Mucosa of gallbladder (tissue), 1 donor: ENCODE data around the gene TNFAIP2. TPM values are rescaled to one million over a fixed set of nuclear protein-coding genes. Genes with fewer than 3 reads are reported as not detected.
A peak's percentile ranks its signal among the peaks of the same experiment; 100 is the strongest.

Experiments used
- DNase-seq: peaks from one replicate; pipeline ENCODE4 v3.0.0-alpha.2; 2020; ENCODE audit warnings: low spot score
- total RNA-seq: library from RNA; stranded (reverse); gene quantifications from one replicate; pipeline ENCODE4 v1.2.1, GENCODE V29; 2021
- donor health status: DM: no; HTN: no; CAD: no.

Gene TNFAIP2
- total RNA-seq, 1 donor from 2014 or later, result 133 TPM

DNA sequence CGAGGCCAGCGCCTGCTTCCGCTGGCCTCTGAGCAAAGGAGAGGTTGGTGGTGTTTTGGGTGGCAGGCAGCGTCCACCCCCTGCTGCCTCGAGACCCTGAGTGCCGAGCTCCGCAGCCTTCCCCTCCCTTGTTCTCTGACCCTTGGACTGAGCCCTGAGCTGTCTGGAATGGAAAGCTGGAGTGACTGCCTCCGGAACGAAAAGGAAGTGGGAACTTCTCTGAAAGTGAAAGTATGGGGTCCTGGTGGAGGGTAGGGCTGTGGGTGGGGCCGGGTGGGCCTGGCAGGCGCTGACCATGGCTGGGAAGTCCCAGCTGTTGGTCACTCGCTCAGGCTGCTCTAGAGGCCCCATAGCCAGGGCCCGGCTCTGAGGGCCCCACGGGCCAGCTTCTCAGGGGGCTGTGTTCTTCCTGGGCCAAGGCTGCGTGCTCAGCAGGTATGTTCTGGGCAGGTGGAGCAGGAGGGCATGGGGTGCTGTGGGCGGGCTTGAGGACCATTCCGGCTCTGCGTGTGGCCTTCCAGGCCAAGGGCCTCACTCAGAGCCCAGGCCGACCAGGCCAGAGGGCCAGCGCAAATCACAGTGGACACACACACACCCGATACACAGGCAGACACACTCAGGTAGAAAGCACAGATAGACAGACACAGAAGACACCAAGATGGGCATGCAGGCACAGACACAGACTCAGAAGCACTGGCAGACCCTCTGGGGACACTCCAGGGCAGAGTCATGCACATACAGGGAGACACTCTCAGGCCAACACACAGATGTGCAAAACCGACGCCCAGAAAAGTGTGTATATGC lies 28.7 kb upstream of the TNFAIP2 start, which contains the start of gene EXOC3L4:
TSS of gene EXOC3L4 (plus strand) at position 320 of the 804 bp plus-strand sequence. CDS start 5,495 bp downstream, outside the sequence.
- DNase-seq, result no peak

DNA sequence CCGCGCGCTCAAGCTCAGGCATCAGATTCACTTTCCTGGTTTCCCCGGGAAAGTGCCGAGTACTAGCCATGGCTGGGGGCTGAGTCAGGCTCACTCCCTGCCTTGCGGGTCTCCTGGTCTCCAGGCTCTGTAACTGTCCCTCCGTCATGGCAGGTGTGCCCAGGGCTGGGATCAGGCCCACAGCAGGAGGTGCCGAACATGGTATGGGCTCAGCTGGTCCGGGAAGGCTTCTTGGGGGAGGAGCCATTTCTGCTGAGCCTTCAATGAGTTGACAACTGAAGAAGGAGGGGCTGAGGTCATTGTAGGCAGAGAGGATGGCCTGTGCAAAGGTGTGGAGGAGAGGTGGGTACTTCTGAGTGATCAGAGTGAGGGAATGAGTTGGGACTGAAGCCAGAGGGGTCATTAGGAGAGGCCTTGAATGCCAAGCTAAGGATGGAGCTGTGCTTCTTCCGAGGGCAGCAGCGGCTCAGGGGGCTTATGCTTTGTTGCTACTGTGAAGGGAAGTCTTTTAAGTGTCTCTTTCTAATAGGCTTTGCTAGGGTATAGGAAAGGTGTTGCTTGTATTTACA lies 28.0 kb upstream of the TNFAIP2 start:
- DNase-seq, result no peak

DNA sequence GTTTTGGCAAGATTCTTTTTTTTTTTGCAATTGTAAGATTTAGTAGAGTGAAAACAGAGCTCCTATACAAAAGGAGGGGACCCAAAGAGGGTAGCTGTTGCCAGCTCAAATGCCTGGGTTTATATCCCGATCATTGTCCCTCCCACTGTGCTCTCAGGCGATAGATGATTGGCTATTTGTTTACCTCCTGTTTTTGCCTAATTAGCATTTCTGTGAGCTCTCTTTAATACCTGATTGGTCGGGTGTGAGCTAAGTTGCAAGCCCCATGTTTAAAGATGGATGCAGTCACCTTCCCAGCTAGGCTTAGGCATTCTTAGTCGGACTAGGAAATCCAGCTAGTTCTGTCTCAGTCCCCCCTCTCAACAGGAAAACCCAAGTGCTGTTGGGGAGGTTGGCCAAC lies 26.9 kb upstream of the TNFAIP2 start:
- DNase-seq, result no peak

DNA sequence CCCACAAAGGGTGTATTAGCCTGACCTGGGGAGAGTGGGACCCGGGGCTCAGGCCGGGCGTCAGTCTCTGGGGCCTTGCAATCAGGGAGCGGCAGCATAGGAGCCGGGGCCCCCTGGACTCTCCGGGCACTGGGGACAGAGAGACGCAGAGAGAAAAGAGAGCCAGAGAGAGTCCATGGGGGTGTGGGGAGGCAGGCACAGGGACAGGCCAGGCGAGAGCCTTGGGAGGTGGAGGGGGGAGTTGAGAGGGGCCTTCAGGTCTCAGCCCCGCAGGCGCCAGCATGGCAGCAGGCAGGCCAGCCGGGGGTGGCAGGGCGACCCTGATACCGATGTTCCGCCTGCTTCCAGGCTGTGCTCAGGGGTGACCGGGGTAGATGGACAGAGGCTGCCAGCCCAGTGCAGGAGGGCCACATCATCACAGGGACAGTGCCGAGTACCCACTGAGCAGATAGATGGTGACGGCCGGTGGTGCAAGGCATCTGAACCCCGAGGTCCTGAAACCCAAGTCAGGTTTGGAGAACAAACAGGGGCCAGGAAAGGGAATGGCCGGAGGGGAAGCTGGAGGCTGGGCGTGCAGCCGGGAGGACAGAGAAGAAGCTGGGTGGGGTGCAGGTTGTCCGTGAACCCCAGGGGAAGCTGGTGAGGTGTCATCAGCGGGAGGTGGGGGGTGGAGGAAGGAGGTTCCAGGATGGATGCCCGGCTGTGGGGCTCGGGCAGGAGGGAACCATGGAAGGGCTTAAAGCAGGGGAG lies 25.8 kb upstream of the TNFAIP2 start:
- DNase-seq, result no peak

GRCh38 chr14:103097994-103098957 lies 25.0 kb upstream of the TNFAIP2 start:
- DNase-seq, result no peak

DNA sequence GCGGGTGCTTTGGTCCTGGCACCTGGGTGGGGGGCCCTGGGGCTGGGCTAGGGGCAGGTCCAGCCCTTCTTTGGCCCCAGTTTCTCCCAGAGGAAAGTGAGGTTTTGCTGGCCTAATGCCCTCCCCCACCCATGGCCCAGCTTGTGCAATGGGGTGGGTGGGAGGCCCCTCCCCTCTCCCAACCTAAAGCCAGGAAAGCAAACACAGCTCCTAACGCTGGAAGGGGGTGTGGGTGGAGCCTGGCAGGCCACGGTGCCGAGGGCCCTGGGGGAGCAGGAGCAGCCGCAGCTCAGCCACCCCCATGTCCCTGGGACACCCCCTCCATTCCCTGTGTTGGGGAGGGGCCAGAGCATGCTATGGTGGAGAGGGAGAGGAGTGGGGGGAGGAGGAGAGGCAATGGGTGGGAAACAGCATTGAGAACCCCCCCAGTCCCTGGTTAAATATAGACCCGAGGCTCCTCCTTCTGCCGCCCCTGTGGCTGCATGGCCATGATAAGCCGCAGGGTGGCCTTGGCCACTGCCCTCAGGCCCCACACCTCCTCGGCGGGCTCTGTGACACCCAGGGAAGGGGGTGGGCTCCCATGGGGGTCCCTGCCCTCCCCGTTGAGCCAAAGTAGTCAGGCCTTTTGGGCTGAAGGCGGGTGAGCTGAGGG lies 24.1 kb upstream of the TNFAIP2 start:
- no peak for DNase-seq

- no peak for DNase-seq
Measured at GRCh38 chr14:103099733-103100280, 23.5 kb upstream of the TNFAIP2 start.

DNA sequence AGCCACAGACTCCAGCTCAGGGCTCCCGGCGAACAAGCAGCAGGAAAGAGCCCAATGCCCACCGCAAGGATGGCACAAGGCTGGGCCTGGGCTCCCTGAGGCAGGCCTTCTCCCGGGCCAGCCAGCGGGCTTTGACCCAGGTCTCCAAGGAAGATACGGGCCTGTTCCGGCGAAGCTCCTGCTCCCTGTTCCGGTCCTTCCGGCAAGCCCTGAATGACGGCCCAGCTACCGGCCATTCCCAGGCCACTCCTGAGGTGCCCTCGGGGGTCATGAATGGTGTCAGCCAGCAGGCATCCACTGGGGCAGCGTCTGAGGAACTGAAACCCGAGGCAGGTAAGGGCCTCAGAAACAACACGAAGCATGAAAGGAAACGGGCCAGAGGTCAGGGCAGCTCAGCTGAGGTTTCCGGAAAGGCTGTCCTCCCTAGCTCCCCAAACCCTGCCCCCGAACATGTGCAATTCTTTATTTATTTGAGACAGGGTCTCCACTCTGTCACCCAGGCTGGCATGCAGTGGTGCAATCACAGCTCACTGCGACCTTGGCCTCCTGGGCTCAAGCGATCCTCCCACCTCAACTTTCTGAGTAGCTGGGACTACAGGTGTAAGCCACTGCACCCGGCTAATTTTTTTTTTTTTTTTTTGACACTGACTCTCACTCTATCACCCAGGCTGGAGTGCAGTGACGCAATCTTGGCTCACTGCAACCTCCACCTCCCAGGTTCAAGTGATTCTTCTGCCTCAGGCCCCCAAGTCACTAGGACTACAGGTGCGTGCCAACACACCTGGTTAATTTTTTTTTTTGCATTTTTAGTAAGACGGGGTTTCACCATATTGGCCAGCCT lies 22.8 kb upstream of the TNFAIP2 start:
- DNase-seq, result no peak

GRCh38 chr14:103101257-103101962 lies 21.9 kb upstream of the TNFAIP2 start:
- DNase-seq, result no peak

DNA sequence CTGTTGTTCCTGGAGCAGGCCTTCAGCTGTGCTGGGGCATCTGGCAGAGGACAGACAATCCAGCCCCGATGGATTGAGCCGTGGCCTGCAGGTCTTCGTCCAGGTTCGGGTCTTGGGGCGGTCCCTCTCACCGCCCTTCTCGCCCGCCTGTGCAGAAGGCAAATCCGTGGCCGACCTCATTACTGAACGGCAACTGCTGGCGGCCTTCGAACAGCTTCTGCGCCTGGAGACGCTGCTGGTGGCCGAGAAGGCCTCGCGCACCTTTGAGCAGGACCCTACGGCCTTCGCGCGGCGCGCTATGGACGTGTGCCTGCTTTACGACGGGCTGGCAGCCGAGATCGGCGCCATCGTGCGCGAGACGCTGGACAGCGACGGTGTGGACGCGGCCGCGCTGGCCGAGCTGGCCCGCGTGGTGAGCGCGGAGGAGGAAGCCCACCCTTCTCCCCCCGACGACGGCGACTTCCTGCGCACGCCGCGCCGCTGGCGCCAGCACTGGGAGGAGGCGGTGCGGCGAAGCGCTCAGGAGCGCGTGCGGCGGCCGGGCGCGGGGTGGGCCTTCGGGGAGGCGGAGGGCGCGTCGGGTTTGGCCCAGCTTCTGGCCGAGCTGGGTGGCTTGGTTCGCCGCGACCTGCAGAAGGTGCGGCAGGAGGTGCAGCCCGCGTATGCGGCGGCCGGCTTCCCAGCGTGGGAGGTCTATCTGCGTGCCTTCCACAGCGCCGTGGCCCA lies 21.1 kb upstream of the TNFAIP2 start:
- DNase-seq, result no peak

- DNase-seq, result no peak
Measured at GRCh38 chr14:103102689-103103260, 20.5 kb upstream of the TNFAIP2 start.

GRCh38 chr14:103103461-103104388 lies 19.5 kb upstream of the TNFAIP2 start:
- DNase-seq, result peak; percentile 72

DNA sequence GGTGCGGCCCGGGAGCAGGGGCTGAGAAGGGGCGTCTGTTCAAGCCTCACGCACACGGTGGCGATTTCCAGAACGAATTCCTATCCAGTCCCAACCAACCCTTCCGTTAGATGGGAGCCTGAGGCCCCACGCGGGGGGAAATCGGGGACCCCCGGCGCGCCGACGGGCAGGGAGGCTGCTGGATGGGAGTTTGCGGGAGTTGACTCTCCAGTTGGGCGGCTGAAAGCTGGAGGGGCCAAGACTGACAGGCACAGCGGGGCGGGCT lies 18.9 kb upstream of the TNFAIP2 start:
- DNase-seq, result no peak

DNA sequence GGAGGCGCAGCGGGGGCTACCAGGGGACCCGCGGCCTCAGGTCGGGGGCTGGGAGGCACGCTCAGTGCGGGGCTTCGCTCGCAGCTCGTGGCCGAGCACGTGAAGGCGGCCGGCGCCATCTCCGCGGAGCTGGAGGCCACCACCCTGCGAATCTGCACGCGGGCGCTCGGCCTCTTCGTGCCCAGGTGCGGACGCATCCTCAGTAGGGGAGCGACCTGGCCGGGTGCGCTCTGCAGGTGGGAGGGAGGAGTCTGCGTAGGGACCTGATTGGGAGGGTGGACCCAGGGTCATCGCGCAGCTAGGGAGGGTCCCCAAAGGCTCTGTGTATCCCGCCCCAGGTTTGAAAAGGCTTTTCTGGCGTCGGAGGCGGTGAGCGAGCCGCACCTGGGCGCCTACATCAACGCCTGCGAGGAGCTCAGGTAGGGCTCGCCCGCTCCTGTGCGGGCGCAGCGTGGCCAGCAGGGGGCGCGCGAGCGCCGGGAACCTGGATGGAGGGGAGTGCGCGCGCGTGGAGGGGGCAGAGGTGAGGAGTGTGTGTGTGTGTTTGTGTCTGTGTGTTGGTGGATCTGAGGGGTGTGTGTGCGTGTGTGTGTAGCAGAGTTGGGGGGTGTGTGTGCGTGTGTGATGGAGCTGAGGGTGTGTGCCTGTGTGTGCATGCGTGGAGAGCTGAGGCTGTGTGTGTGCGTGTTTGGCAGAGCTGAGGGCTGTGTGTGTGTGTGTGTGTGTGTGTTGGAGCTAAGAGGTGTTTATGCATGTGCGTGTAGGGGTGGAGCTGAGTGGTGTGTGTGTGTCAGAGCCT lies 18.4 kb upstream of the TNFAIP2 start:
- DNase-seq, result peak; percentile 70

- DNase-seq, result no peak
Measured at GRCh38 chr14:103105580-103106150, 17.6 kb upstream of the TNFAIP2 start.

DNA sequence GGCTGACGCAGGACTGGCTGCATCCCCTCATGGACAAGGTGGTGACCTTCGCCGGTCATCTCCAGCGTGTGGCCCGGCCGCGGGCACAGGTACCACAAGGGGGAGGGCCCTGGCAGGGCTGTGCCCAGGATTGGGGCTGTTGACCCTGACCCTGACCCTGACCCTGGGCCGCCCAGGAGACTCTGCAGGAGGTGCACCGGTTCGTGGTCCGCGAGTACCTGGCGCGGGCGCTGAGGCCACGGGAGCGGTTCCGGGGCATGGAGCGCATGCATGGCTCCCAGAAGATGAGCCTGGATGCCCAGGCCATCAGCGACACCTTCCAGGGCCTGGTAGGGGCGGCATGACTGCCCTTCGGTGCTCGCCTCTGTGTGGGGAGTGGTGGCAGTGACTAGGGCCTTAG lies 15.8 kb upstream of the TNFAIP2 start:
- DNase-seq, result no peak
